NCI-H2227 treated with DMSO at 0.1 percent for 48 hours (cell line): ENCODE data around the gene HSPA5.
"Not testable (repeated sequence)": the region's sequence is repeated elsewhere in the genome, so short reads cannot be mapped to it uniquely, and the experiment has no call there.

Source experiments
- DNase-seq: peaks from one replicate; lab custom pipeline; 2025; lab: John Stamatoyannopoulos, UW

HSPA5 gene

GRCh38 chr9:125241000-125241862 lies at the start of gene HSPA5:
HSPA5 (minus strand) TSS chr9:125241343; CDS start chr9:125241126, 217 bp downstream.
- DNase-seq, result peak; percentile 94

- not testable (repeated sequence) for DNase-seq
These were observed 45.8 kb upstream of the HSPA5 start for GRCh38 chr9:125286935-125287433.

- no peak for DNase-seq
These were observed 43.7 kb upstream of the HSPA5 start for GRCh38 chr9:125284855-125285254.

GRCh38 chr9:125280945-125281344 lies 39.8 kb upstream of the HSPA5 start:
- no peak for DNase-seq

GRCh38 chr9:125277411-125277810 lies 36.3 kb upstream of the HSPA5 start:
- DNase-seq, result no peak

- no peak for DNase-seq
These were observed 35.6 kb upstream of the HSPA5 start for GRCh38 chr9:125276771-125277170.

GRCh38 chr9:125272697-125273096 lies 31.6 kb upstream of the HSPA5 start:
- DNase-seq, result no peak

GRCh38 chr9:125271081-125271480 lies 29.9 kb upstream of the HSPA5 start:
- DNase-seq, result no peak

GRCh38 chr9:125269014-125269397 lies 27.9 kb upstream of the HSPA5 start:
- DNase-seq, result no peak

GRCh38 chr9:125268394-125269013 lies 27.4 kb upstream of the HSPA5 start:
- DNase-seq, result no peak

- not testable (repeated sequence) for DNase-seq
These were observed 22.9 kb upstream of the HSPA5 start for GRCh38 chr9:125264068-125264467.

GRCh38 chr9:125262294-125262991 lies 21.3 kb upstream of the HSPA5 start:
- DNase-seq, result no peak

- DNase-seq, result peak; percentile 69
These were observed 20.6 kb upstream of the HSPA5 start, which contains the start of gene GAPVD1 for GRCh38 chr9:125261501-125262293. GAPVD1 (plus strand) TSS chr9:125261826; CDS start chr9:125298922, 37,096 bp downstream.

- DNase-seq, result no peak
These were observed 19.4 kb upstream of the HSPA5 start for GRCh38 chr9:125260561-125260960.

GRCh38 chr9:125258832-125259534 lies 17.8 kb upstream of the HSPA5 start:
- DNase-seq, result no peak

- no peak for DNase-seq
These were observed 17.1 kb upstream of the HSPA5 start for GRCh38 chr9:125258160-125258785.

GRCh38 chr9:125255781-125256391 lies 14.7 kb upstream of the HSPA5 start:
- DNase-seq, result no peak

GRCh38 chr9:125254231-125254630 lies 13.1 kb upstream of the HSPA5 start:
- DNase-seq, result no peak

- no peak for DNase-seq
These were observed 5.1 kb upstream of the HSPA5 start for GRCh38 chr9:125246261-125246667.

GRCh38 chr9:125243792-125244260 lies 2.7 kb upstream of the HSPA5 start:
- DNase-seq, result no peak
